ENCODE measurements around the gene PRSS33.

DNA sequence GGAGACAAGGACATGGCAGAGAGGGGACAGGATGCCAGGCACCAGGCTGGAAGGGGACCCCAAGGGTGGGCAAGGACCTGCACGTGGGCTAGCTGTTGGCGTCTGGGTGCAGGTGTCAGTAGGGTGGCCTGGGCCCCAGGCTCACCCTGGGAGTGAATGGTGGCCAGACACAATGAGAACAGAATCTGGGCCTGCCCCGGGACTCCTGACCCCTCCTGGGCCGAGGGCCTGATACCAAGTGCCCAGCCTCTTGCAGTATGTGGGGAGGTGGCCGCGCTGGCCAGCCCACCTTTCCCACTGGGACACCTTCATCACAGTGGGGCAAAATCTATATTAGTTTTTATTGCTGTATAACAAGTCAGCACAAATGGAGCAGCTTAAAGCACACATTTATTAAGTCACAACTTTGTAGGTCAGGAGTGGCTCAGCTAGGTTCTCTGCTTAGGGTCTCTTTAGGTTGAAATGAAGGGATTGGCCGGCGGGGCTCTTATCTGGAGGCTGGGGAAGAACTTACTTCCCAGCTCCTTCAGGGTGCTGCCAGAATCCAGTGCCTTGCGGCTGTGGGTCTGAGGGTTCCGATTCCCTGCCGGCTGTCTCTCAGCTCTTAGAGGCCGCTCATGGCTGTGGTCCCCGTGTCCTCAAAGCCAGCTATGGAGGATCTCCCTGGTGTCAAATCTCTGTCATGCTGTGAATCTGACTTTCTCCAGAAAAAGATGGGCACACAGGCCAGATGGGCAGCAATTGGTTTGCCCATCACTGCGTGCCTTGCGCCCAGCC, 3.6 kb downstream of the PRSS33 start:
- TF ChIP-seq YY1 (IDR thresholded peaks at IDR 0.05; ENCODE audit: insufficient read depth, insufficient read length) (no peak), ZNF274 (IDR thresholded peaks at IDR 0.05; ENCODE audit: low read depth, low read length) (no peak)

All from NT2/D1 (cell line).